ENCODE data around the gene IL36A.

Gene IL36A

DNA sequence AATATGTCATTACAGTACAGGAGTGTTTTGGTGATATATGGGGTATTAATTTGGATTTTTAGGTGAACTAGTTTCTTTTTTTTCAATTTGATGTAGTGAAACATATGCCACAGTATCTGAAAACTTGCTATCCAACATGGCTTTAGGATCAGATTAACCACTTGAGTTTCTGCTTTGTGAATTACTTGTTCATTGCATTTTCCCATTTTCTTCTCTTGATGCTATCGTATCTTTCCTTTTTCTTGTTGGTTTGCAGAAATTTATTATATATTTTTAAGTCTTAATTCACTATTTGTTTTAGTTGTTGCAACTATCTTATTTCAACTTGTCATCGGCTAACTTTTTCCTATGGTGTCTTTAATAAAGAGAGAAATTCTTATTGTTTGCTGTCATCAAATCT lies 8.8 kb downstream of the IL36A start:
- H3K9me3 ChIP-seq: no peaks in the 10 kb centered on the region
- TF ChIP-seq, protein P1, sequence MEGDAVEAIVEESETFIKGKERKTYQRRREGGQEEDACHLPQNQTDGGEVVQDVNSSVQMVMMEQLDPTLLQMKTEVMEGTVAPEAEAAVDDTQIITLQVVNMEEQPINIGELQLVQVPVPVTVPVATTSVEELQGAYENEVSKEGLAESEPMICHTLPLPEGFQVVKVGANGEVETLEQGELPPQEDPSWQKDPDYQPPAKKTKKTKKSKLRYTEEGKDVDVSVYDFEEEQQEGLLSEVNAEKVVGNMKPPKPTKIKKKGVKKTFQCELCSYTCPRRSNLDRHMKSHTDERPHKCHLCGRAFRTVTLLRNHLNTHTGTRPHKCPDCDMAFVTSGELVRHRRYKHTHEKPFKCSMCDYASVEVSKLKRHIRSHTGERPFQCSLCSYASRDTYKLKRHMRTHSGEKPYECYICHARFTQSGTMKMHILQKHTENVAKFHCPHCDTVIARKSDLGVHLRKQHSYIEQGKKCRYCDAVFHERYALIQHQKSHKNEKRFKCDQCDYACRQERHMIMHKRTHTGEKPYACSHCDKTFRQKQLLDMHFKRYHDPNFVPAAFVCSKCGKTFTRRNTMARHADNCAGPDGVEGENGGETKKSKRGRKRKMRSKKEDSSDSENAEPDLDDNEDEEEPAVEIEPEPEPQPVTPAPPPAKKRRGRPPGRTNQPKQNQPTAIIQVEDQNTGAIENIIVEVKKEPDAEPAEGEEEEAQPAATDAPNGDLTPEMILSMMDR (IDR thresholded peaks at IDR 0.05): no peak
- no peak overlapping the region for H3K27ac ChIP-seq
- H3K27me3 ChIP-seq: no peaks in the 10 kb centered on the region
- no peak overlapping the region for H3K4me3 ChIP-seq (ENCODE audit: low read depth in 1 of 2, low read length in 1 of 2)
- H3K36me3 ChIP-seq: no peaks in the 10 kb centered on the region
- no peaks in the 10 kb centered on the region for H3K4me1 ChIP-seq (ENCODE audit: control insufficient read depth in 1 of 2, insufficient read depth in 1 of 2, low read depth in 1 of 2, low read length in 1 of 2)

DNA sequence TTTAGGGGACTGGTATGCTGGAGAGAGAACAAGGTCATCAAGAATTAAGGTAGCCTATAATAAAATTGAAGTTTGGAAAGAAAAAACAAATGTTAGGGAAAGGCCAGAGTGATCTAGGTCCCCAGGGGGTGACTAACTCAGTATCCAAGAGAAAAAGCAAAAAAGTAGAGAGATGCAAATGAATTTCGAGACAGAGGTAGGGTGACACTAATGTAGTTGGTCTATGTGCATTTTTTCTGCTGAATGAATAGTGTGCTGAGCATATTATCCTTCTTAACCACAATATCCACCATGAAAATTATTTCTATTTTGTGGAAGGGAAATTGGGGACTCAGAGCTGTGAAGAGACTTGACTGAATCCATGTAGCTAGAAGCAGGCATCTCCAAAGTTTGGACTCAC lies 9.8 kb downstream of the IL36A start:
- Histone ChIP-seq H3K4me3 (ENCODE audit: low read depth in 1 of 2, low read length in 1 of 2) (no peak overlapping the region), H3K4me1 (ENCODE audit: control insufficient read depth in 1 of 2, insufficient read depth in 1 of 2, low read depth in 1 of 2, low read length in 1 of 2) (no peaks in the 10 kb centered on the region), H3K36me3 (no peaks in the 10 kb centered on the region), H3K9me3 (no peaks in the 10 kb centered on the region), H3K27ac (no peak overlapping the region), H3K27me3 (no peaks in the 10 kb centered on the region)
- TF ChIP-seq, protein P1 (IDR thresholded peaks at IDR 0.05): no peak

DNA sequence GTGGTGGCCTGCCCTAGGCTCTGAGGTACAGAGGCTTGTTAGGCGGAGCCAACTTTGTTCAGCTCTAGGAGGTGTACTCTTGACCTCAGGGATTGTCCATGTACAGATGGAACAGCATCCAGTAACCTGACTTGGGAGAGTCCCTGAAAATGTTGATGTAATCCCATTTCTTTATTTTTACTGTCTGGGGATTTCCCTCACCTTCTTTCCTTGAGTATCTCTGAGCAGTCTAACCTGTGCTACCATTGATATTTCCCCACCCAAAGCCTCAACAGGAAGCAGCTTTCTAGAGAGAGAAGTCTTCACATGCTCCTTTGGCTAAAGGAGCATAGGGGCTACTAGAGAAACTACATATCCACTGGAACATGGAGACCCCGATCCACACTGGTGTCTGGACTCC lies 10.4 kb downstream of the IL36A start:
- Histone ChIP-seq H3K4me3 (ENCODE audit: low read depth in 1 of 2, low read length in 1 of 2) (no peak overlapping the region), H3K36me3 (no peaks in the 10 kb centered on the region), H3K27me3 (no peaks in the 10 kb centered on the region), H3K4me1 (ENCODE audit: control insufficient read depth in 1 of 2, insufficient read depth in 1 of 2, low read depth in 1 of 2, low read length in 1 of 2) (no peaks in the 10 kb centered on the region), H3K9me3 (no peaks in the 10 kb centered on the region), H3K27ac (no peak overlapping the region)
- TF ChIP-seq, protein P1 (IDR thresholded peaks at IDR 0.05): no peak

DNA sequence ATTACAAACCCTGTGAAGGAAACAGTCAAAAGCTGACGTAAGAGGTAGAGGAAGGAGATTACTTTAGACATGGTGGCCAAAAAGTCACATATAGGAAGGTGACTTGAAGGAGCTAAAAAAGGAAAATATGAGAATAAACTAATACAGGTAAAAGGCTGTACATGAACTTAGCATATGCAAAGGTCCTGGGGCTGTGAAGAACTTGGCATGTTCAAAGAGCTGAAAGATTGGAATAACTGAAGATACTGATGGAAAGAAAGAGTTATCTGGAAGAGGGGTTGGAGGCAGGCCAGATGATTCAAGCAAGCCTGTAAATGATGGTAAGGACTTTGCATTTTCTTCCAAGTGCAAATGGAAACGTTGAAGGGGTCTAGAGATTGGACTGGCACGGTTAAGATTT lies 13.2 kb downstream of the IL36A start:
- Histone ChIP-seq H3K4me1 (ENCODE audit: control insufficient read depth in 1 of 2, insufficient read depth in 1 of 2, low read depth in 1 of 2, low read length in 1 of 2) (no peaks in the 10 kb centered on the region), H3K27me3 (peaks cover 11% of the 10 kb centered on the region), H3K9me3 (no peaks in the 10 kb centered on the region), H3K27ac (no peak overlapping the region), H3K36me3 (no peaks in the 10 kb centered on the region), H3K4me3 (ENCODE audit: low read depth in 1 of 2, low read length in 1 of 2) (no peak overlapping the region)
- TF ChIP-seq, protein P1 (IDR thresholded peaks at IDR 0.05): no peak

DNA sequence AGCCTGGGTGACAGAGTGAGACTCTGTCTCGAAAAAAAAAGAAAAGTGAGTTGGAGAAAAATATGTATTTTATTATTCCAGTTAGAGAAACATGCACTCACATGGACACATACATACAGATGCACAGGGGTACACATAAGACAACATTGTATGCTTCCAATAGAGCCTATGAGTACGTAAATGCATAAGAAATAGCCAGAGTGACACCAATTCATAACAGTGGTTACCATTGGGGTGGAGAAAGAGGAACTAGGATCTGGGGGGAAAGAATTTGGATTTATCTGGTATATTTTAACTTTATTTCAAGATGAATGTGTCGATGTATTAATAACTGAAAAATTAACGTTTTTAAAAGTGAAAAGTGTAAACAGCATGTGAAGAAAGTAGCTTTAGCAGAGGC lies 16.1 kb downstream of the IL36A start:
- Histone ChIP-seq H3K36me3 (no peaks in the 10 kb centered on the region), H3K4me1 (ENCODE audit: control insufficient read depth in 1 of 2, insufficient read depth in 1 of 2, low read depth in 1 of 2, low read length in 1 of 2) (no peaks in the 10 kb centered on the region), H3K9me3 (no peaks in the 10 kb centered on the region), H3K27ac (no peak overlapping the region), H3K27me3 (peaks cover 28% of the 10 kb centered on the region), H3K4me3 (ENCODE audit: low read depth in 1 of 2, low read length in 1 of 2) (no peak overlapping the region)
- TF ChIP-seq, protein P1 (IDR thresholded peaks at IDR 0.05): no peak

DNA sequence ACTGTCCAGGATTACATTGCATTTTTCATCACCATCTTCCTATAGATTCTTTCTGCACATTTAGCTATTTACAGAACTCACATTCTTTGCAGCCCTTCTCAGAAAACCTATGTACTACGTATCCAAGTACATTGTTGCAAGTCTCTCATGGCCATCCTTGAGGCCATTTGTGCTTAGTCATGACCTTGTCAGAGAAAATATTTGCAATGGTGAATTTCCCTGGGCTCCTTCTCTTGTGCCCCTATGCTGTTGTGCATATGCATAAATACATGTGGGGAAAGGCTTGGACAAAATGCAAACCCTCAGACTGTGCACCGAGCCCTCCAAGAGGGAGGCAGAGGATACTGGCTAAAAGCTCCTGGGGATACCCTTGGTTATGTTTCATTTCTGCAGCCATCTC lies 19.5 kb downstream of the IL36A start:
- H3K27ac ChIP-seq: no peak overlapping the region
- H3K4me3 ChIP-seq (ENCODE audit: low read depth in 1 of 2, low read length in 1 of 2): no peak overlapping the region
- peaks cover 62% of the 10 kb centered on the region for H3K27me3 ChIP-seq
- TF ChIP-seq, protein P1 (IDR thresholded peaks at IDR 0.05): no peak
- no peaks in the 10 kb centered on the region for H3K9me3 ChIP-seq
- no peaks in the 10 kb centered on the region for H3K36me3 ChIP-seq
- H3K4me1 ChIP-seq (ENCODE audit: control insufficient read depth in 1 of 2, insufficient read depth in 1 of 2, low read depth in 1 of 2, low read length in 1 of 2): no peaks in the 10 kb centered on the region

Measured in neutrophil (primary cell).